Measurements from ENCODE around the gene NDUFA13.

DNA sequence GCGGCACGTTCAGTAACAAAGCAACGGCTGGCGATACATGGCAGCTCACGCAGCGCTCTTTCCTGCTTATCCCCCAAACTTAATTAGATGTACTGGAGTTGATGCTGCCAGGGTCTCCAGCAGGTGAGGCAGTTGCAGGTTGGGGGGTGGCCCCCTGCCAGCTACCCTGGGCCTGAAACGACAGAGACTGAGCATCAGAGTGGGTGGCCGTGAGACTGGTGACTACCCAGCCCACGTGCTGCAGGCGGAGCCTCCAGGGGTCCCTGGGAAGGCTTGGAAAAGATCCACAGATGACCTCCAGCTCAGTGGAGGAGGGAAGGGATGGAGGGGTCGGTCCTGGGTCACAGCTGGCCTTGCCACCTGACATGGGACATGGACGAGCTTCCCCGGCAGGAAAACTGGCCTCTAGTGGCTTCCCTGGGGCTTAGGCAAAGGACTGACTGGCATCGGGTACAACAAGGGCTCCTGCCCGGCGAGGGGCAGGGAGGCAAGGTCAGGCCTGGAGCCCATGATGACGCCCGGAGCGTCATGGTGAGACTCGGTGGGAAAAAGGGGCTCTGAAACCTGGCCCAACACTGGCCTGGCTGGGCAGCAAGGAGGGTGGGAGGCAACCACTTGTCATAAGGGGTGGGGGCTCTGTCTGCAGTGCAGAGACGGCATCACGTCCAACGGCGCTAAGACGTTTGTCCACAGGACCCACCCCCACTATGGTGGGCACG lies 46.1 kb downstream of the NDUFA13 start:
- no peak for TF ChIP-seq GATA2 (IDR thresholded peaks at IDR 0.05; ENCODE audit: low read depth, low read length)
- TF ChIP-seq GATA3 (IDR thresholded peaks at IDR 0.05; ENCODE audit: low read depth, low read length) = no peak
